Endothelial cell of umbilical vein (primary cell): ENCODE measurements around the gene ZKSCAN1. TPM values are rescaled to one million over a fixed set of nuclear protein-coding genes. Genes with fewer than 3 reads are reported as not detected.

Source experiments
- BruUV-seq: library from RNA; stranded (reverse); fragments of 400-500 nt; replicated peaks from 2 replicates; lab custom pipeline; 2021; lab: Mats Ljungman, UMichigan
- CTCF ChIA-PET: fragments of 300-600, 350-600 bp; sonication (Branson Sonifier 250); formaldehyde crosslinking; loops from one replicate; lab custom pipeline; 2021; ENCODE audit warnings: antibody characterized with exemption, inconsistent platforms; lab: Charles Lee
- POLR2A ChIA-PET: fragments of 300-600, 350-600 bp; sonication (Branson Sonifier 250); formaldehyde crosslinking; loops from one replicate; lab custom pipeline; 2021; ENCODE audit warnings: antibody characterized with exemption, inconsistent platforms; lab: Charles Lee
- DNase-seq: peaks from one replicate; pipeline ENCODE4 v3.0.0-alpha.2; 2011; ENCODE audit warnings: low read depth, low spot score
- FAIRE-seq: peaks from 2 replicates; lab custom pipeline; 2011; peaks lifted over from hg19 to GRCh38; lab: Jason Lieb, UNC
- H2AFZ ChIP-seq: 2 replicates; pipeline ENCODE4 v1.6.0; 2012; ENCODE audit warnings: low read depth, low read length, control low read depth, inconsistent platforms
- H3K27ac ChIP-seq: 2 replicates; pipeline ENCODE4 v1.5.1; 2011; ENCODE audit warnings: low read depth, mild to moderate bottlenecking, control low read depth, low read length, moderate library complexity; ENCODE audit not compliant: insufficient read depth
- H3K27me3 ChIP-seq, 2 experiments: 2 replicates each; pipeline versions ENCODE4 v1.6.0 to v1.6.1; 2011; ENCODE audit warnings: low read length in 2 of 2, mixed read lengths in 1 of 2; ENCODE audit not compliant: control insufficient read depth in 2 of 2, insufficient read depth in 2 of 2
- H3K36me3 ChIP-seq, 2 experiments: 2 replicates in 1 of 2; 3 replicates in 1 of 2; pipeline ENCODE4 v1.5.1; 2011; ENCODE audit warnings: low read length in 2 of 2, mild to moderate bottlenecking in 1 of 2, moderate library complexity in 1 of 2; ENCODE audit not compliant: control insufficient read depth in 2 of 2, insufficient read depth in 2 of 2; ENCODE audit errors: extremely low read depth in 1 of 2
- H3K4me1 ChIP-seq: 3 replicates; pipeline ENCODE4 v1.5.1; 2011; ENCODE audit warnings: mild to moderate bottlenecking, low read length; ENCODE audit not compliant: control insufficient read depth, insufficient read depth; ENCODE audit errors: extremely low read depth
- H3K4me2 ChIP-seq: 2 replicates; pipeline ENCODE4 v1.6.1; 2011; ENCODE audit warnings: low read length, control low read depth, mixed read lengths; ENCODE audit not compliant: insufficient read depth
- H3K4me3 ChIP-seq, 3 experiments: fragments of 200-600 bp in 1 of 3; sonication (generic), shearing (Covaris generic) in 1 of 3; replicated peaks in 1 of 3; 2 replicates each; pipeline ENCODE4 v1.5.1; 2011 to 2016; ENCODE audit warnings: control low read depth in 3 of 3, low read length in 3 of 3, mild to moderate bottlenecking in 2 of 3, inconsistent platforms in 1 of 3, low read depth in 1 of 3, moderate library complexity in 1 of 3; ENCODE audit not compliant: insufficient read depth in 1 of 3
- H3K79me2 ChIP-seq: 2 replicates; pipeline ENCODE4 v1.6.0; 2012; ENCODE audit warnings: low read length, inconsistent platforms; ENCODE audit not compliant: control insufficient read depth, insufficient read depth
- H3K9ac ChIP-seq: replicated peaks from 2 replicates; pipeline ENCODE3; 2011; ENCODE audit warnings: low read length, control low read depth; ENCODE audit not compliant: insufficient read depth; ENCODE audit errors: extremely low read depth
- H3K9me1 ChIP-seq: replicated peaks from 3 replicates; pipeline ENCODE4 v1.6.0; 2011; ENCODE audit warnings: mild to moderate bottlenecking, low read length; ENCODE audit not compliant: control insufficient read depth, insufficient read depth; ENCODE audit errors: extremely low read depth
- H3K9me3 ChIP-seq: replicated peaks from 2 replicates; pipeline ENCODE4 v1.5.1; 2012; ENCODE audit warnings: low read length, inconsistent platforms; ENCODE audit not compliant: control insufficient read depth, insufficient read depth
- H4K20me1 ChIP-seq: replicated peaks from 2 replicates; pipeline ENCODE3; 2011; ENCODE audit warnings: mild to moderate bottlenecking, low read length; ENCODE audit not compliant: control insufficient read depth, insufficient read depth; ENCODE audit errors: extremely low read depth
- EZH2 ChIP-seq: IDR thresholded peaks from 2 replicates; pipeline ENCODE4 v1.6.1; 2012; ENCODE audit warnings: borderline replicate concordance, low read depth, mild to moderate bottlenecking, moderate library complexity, low read length, inconsistent platforms; ENCODE audit not compliant: severe bottlenecking
- FOS ChIP-seq: IDR thresholded peaks from 2 replicates; pipeline ENCODE4 v1.6.1; 2011; ENCODE audit warnings: mild to moderate bottlenecking, low read length, moderate library complexity, borderline replicate concordance; ENCODE audit not compliant: insufficient read depth
- GATA2 ChIP-seq: IDR thresholded peaks from 2 replicates; pipeline ENCODE4 v1.7.0; 2011; ENCODE audit warnings: low read depth, mild to moderate bottlenecking, moderate library complexity, mixed read lengths, low read length; ENCODE audit not compliant: insufficient read length, insufficient read depth
- JUN ChIP-seq: IDR thresholded peaks from 2 replicates; pipeline ENCODE4 v1.6.1; 2011; ENCODE audit warnings: borderline replicate concordance, low read depth; ENCODE audit not compliant: insufficient read length, insufficient read depth
- MAX ChIP-seq: IDR thresholded peaks from 2 replicates; pipeline ENCODE4 v1.6.1; 2011; ENCODE audit not compliant: insufficient read depth, insufficient read length
- MYC ChIP-seq: IDR thresholded peaks from one replicate; pipeline ENCODE4 v1.6.1; 2011; ENCODE audit warnings: mild to moderate bottlenecking, low read depth, low read length
- POLR2A ChIP-seq: IDR thresholded peaks from 2 replicates; pipeline ENCODE4 v1.6.1; 2012; ENCODE audit warnings: low read depth, mild to moderate bottlenecking, control low read depth, low read length
- POLR2AphosphoS5 ChIP-seq: IDR thresholded peaks from 2 replicates; pipeline ENCODE4 v1.6.1; 2012; ENCODE audit warnings: low read depth, mild to moderate bottlenecking, control low read depth, low read length, moderate library complexity; ENCODE audit not compliant: insufficient read depth
- dilution Hi-C: fragments of 300-500 bp; cut with MboI; formaldehyde crosslinking; loops from one replicate; pipeline ENCODE4 v1.15.0; 2019; ENCODE audit warnings: low sequenced_read_pairs; ENCODE audit not compliant: extremely low pct_ligation_motif_present
- intact Hi-C: fragments of 100-400 bp; cut with micrococcal nuclease; formaldehyde crosslinking; loops from one replicate; pipeline ENCODE4 v1.10.0; 2022
- polyA plus RNA-seq, 4 experiments: library from polyadenylated mRNA; depleted of rRNA in 3 of 4; stranded (reverse) in 3 of 4; unstranded in 1 of 4; fragments of >200 nt; gene quantifications; 2 replicates each; pipeline versions ENCODE4 v1.2.1 to v1.2.3, GENCODE V29; 2011 to 2012; ENCODE audit warnings: missing spikeins in 1 of 4
- total RNA-seq: library from RNA; stranded (reverse); gene quantifications from 2 replicates; pipeline ENCODE4 v1.2.3, GENCODE V29; 2021
- TF ChIP-seq, protein P1 (sequence below), 2 donors: IDR thresholded peaks; 1 replicate in 1 of 2; 2 replicates in 1 of 2; pipeline ENCODE4 v1.5.1; 2011; ENCODE audit warnings: low read length in 2 of 2, mild to moderate bottlenecking in 2 of 2, moderate library complexity in 2 of 2, control low read depth in 1 of 2, inconsistent platforms in 1 of 2, low read depth in 1 of 2; ENCODE audit not compliant: insufficient read depth in 1 of 2; ENCODE audit errors: extremely low read depth in 1 of 2

The ZKSCAN1 gene
- total and polyA plus RNA-seq, 2 donors (not counting 3 experiments of a cell fraction or from before 2014, with no cell fraction given): 12.3 to 57.8 TPM

- no peak overlapping the region for H2AFZ ChIP-seq
- POLR2A ChIA-PET: no interaction called here
- H3K9me3 ChIP-seq: no peaks in the 10 kb centered on the region
- no TSS peak for BruUV-seq
- peaks cover 10 to 15% of the 10 kb centered on the region in 2 experiments for H3K36me3 ChIP-seq
- H3K9me1 ChIP-seq: no peaks in the 10 kb centered on the region
- no peak overlapping the region for H3K4me3 ChIP-seq
- H3K9ac ChIP-seq: no peak overlapping the region
- DNase-seq (no peak), FAIRE-seq (no peak)
- TF ChIP-seq JUN (no peak), MYC (no peak), MAX (no peak), POLR2AphosphoS5 (no peak), EZH2 (no peak), GATA2 (no peak), FOS (no peak), POLR2A (no peak)
- TF ChIP-seq, protein P1, sequence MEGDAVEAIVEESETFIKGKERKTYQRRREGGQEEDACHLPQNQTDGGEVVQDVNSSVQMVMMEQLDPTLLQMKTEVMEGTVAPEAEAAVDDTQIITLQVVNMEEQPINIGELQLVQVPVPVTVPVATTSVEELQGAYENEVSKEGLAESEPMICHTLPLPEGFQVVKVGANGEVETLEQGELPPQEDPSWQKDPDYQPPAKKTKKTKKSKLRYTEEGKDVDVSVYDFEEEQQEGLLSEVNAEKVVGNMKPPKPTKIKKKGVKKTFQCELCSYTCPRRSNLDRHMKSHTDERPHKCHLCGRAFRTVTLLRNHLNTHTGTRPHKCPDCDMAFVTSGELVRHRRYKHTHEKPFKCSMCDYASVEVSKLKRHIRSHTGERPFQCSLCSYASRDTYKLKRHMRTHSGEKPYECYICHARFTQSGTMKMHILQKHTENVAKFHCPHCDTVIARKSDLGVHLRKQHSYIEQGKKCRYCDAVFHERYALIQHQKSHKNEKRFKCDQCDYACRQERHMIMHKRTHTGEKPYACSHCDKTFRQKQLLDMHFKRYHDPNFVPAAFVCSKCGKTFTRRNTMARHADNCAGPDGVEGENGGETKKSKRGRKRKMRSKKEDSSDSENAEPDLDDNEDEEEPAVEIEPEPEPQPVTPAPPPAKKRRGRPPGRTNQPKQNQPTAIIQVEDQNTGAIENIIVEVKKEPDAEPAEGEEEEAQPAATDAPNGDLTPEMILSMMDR (IDR thresholded peaks at IDR 0.05; ENCODE audit: extremely low read depth in 1 of 2, insufficient read depth in 1 of 2, low read depth in 1 of 2, low read length in 2 of 2): no peak
- intact Hi-C loops (no loop called here), dilution Hi-C loops (no loop called here)
- no peaks in the 10 kb centered on the region for H4K20me1 ChIP-seq
- CTCF ChIA-PET: interaction anchor here (1.3 kb wide), 1 partner anchor 11 kb away, joined by 3 read pairs; no protein-coding TSS in a partner anchor
- no peaks in the 10 kb centered on the region for H3K4me1 ChIP-seq
- H3K4me2 ChIP-seq: no peak overlapping the region
- H3K27me3 ChIP-seq: no peaks in the 10 kb centered on the region
- H3K79me2 ChIP-seq: peaks cover 24% of the 10 kb centered on the region
- no peak overlapping the region for H3K27ac ChIP-seq
These were observed 8.1 kb downstream of the ZKSCAN1 start for GRCh38 chr7:100023526-100023925.
